CD4-positive, CD25-positive, alpha-beta regulatory T cell (primary cell): ENCODE results near the gene HPRT1. TPM values are rescaled to one million over a fixed set of nuclear protein-coding genes. Genes with fewer than 3 reads are reported as not detected.

Experiments
- polyA plus RNA-seq, 4 donors: library from polyadenylated mRNA; unstranded; fragments of 300-500 nt; fragmentation: Illumina TruSeq; gene quantifications; one replicate each; pipeline ENCODE4 v1.2.3, GENCODE V29; 2021
- total RNA-seq: library from RNA; stranded (reverse); gene quantifications from one replicate; pipeline ENCODE4 v1.2.3, GENCODE V29; 2022

The HPRT1 gene
- total and polyA plus RNA-seq, 5 donors from 2014 or later = 30.8 to 166 (median 140) TPM

Other genes starting within 250 kb of the HPRT1 start
- not detected for gene CCDC160, start 223.0 kb upstream of the HPRT1 start, total RNA-seq
- gene CCDC160, start 223.0 kb upstream of the HPRT1 start, polyA plus RNA-seq = not detected
- 9.9 TPM for gene PHF6, start 86.9 kb upstream of the HPRT1 start, total RNA-seq
- gene PHF6, start 86.9 kb upstream of the HPRT1 start, polyA plus RNA-seq = 10 to 100 TPM; 21.3 to 26.4 (median 24.4) TPM
- not detected for gene PLAC1, start 198.3 kb downstream of the HPRT1 start, total RNA-seq
- gene PLAC1, start 198.3 kb downstream of the HPRT1 start, polyA plus RNA-seq = not detected